DMS53 (cell line): Measurements from ENCODE around the gene RARA.
A peak's percentile ranks its signal among the peaks of the same experiment; 100 is the strongest.

Experiments
- DNase-seq: peaks from one replicate; lab custom pipeline; 2025; lab: John Stamatoyannopoulos, UW

RARA gene

GRCh38 chr17:40316571-40317344, 7.8 kb downstream of the RARA start:
- peak; percentile 79 for DNase-seq

GRCh38 chr17:40317345-40317873, 8.4 kb downstream of the RARA start:
- peak; percentile 61 for DNase-seq

- peak; percentile 94 for DNase-seq
These were observed 9.2 kb downstream of the RARA start for GRCh38 chr17:40317880-40318829.

GRCh38 chr17:40318830-40319391, 9.9 kb downstream of the RARA start:
- DNase-seq: no peak

- no peak for DNase-seq
These were observed 10.9 kb downstream of the RARA start for GRCh38 chr17:40319651-40320540.

- no peak for DNase-seq
These were observed 12.0 kb downstream of the RARA start for GRCh38 chr17:40320756-40321523.

- no peak for DNase-seq
These were observed 12.5 kb downstream of the RARA start for GRCh38 chr17:40321524-40321929.

- no peak for DNase-seq
These were observed 13.0 kb downstream of the RARA start for GRCh38 chr17:40321961-40322357.

- DNase-seq: peak; percentile 76
These were observed 13.7 kb downstream of the RARA start for GRCh38 chr17:40322358-40323315.

- DNase-seq: no peak
These were observed 14.7 kb downstream of the RARA start for GRCh38 chr17:40323391-40324381.

- DNase-seq: no peak
These were observed 16.4 kb downstream of the RARA start for GRCh38 chr17:40325156-40326013.

- peak; percentile 9 for DNase-seq
These were observed 17.2 kb downstream of the RARA start for GRCh38 chr17:40326014-40326831.

GRCh38 chr17:40326832-40327199, 17.8 kb downstream of the RARA start:
- DNase-seq: no peak

- DNase-seq: no peak
These were observed 18.3 kb downstream of the RARA start for GRCh38 chr17:40327244-40327729.

- DNase-seq: no peak
These were observed 18.9 kb downstream of the RARA start for GRCh38 chr17:40327735-40328385.

GRCh38 chr17:40328386-40328766, 19.4 kb downstream of the RARA start:
- DNase-seq: no peak
